ENCODE data around the gene CEP68.
"Not testable (repeated sequence)": the region's sequence is repeated elsewhere in the genome, so short reads cannot be mapped to it uniquely, and the experiment has no call there.

Gene CEP68, protein sequence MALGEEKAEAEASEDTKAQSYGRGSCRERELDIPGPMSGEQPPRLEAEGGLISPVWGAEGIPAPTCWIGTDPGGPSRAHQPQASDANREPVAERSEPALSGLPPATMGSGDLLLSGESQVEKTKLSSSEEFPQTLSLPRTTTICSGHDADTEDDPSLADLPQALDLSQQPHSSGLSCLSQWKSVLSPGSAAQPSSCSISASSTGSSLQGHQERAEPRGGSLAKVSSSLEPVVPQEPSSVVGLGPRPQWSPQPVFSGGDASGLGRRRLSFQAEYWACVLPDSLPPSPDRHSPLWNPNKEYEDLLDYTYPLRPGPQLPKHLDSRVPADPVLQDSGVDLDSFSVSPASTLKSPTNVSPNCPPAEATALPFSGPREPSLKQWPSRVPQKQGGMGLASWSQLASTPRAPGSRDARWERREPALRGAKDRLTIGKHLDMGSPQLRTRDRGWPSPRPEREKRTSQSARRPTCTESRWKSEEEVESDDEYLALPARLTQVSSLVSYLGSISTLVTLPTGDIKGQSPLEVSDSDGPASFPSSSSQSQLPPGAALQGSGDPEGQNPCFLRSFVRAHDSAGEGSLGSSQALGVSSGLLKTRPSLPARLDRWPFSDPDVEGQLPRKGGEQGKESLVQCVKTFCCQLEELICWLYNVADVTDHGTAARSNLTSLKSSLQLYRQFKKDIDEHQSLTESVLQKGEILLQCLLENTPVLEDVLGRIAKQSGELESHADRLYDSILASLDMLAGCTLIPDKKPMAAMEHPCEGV

GRCh38 chr2:65056215-65057053, at the start of gene CEP68:
Gene CEP68, plus strand, starts transcription at chr2:65056416. Its CDS starts 13,029 bp downstream, at chr2:65069445.
- peak; percentile 90 to 93 for DNase-seq (ENCODE audit: low read depth in 2 of 2)

GRCh38 chr2:65013776-65014175, 42.4 kb upstream of the CEP68 start:
- DNase-seq (ENCODE audit: low read depth in 2 of 2): no peak

DNA sequence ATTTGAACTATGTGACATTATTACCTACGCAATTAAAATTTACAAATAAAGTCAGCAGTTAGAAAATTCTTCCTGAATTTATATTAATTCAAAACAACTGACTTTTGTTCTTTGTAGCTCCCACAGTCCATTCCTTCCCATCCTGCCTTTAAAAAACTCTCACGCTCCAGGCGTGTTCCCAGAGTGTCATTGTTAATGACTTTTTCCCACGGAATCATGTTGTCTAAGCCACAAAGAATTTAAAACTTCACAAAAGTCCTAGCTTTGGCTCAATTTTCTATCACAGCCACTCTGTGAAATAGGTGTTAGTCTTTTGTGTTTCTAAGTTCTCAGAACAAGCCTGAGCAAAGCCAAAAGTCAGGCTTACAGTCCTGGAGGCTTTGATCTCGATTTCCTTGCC, 40.5 kb upstream of the CEP68 start:
- no peak for DNase-seq (ENCODE audit: low read depth in 2 of 2)

DNA sequence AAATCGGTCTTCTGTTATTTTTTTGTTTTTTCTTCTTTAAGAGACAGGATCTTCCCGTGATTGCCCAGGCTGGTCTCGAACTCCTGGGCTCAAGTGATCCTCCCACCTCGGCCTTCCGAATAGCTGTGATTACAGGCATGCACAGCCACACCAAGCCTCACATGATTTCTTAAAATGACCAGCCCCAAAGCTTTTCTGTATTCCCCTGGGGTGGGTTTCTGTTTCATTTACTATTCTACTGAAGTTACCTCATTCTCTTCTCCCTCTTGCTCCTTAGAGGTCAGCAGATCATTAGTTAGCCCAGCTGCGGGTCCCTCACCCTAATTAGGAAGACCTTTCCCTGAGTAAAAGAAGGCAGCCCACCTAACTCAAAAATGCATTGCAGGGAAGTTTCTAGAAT, 39.4 kb upstream of the CEP68 start:
- DNase-seq (ENCODE audit: low read depth in 2 of 2): no peak

- no peak for DNase-seq (ENCODE audit: low read depth in 2 of 2)
Measured at GRCh38 chr2:65017335-65017734, 38.9 kb upstream of the CEP68 start.

DNA sequence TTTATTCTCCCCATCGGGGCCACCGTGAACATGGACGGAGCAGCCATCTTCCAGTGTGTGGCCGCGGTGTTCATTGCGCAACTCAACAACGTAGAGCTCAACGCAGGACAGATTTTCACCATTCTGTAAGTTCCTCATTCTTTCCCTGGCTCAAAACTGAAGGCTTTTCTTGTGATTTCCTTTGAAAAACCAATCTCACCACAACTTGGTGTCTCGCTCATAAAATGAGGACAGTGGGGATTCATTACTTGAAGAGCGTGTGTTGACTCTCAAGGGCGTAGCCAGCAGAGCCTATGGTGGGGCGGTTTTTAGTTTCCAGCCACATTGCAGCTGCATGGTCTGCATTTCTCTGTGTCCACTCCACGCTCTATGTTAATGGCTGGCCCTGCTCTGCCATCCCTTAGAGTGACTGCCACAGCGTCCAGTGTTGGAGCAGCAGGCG, 38.1 kb upstream of the CEP68 start:
- no peak for DNase-seq (ENCODE audit: low read depth in 2 of 2)

DNA sequence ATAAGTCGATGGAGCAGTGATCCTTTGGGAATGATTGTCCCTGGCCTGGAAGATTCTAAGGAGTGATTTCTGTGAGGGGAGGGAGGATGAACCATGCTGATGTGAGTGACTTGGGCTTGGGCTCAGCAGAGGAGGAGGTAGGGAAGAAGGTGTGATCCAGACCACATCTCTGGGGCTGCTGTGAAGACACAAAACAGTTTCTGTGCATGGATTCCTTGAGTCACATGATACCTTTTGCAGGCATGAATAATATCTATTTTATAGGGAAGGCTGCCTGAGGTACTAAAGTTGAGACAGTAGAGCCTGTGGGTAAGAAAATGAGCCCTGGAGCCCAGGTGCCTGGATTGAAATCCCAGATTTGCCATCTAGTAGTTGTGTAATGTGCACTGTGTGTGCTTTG, 37.2 kb upstream of the CEP68 start:
- DNase-seq (ENCODE audit: low read depth in 2 of 2): no peak

DNA sequence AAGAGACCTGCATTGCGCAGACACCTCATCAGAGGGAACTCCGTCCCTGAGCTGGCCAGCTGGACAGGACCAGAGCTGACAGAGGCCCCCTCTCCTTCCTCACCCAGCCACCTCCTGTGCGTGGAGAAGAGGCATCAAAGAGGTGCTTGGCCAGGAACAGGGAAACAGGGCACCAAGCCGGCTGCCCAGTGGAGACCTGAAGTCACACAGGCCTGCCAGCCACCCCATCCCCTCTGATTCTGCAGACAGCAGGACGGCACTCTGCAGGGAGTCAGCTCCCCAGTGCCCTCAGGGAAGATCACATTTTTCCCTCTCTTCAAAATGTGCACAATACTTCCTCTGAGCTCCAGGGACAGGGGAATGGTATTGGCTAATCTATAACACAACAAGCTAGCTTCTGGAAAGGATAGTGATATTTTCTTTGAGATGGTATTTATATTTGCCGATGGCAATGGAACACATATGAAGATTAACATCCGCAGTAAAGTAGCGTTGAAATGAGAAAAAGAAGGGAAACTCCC, 36.5 kb upstream of the CEP68 start:
- DNase-seq (ENCODE audit: low read depth in 2 of 2): no peak

- DNase-seq (ENCODE audit: low read depth in 2 of 2): not testable (repeated sequence)
Measured at GRCh38 chr2:65020251-65020650, 36.0 kb upstream of the CEP68 start.

GRCh38 chr2:65020943-65021528, 35.2 kb upstream of the CEP68 start:
- DNase-seq (ENCODE audit: low read depth in 2 of 2): no peak

- no peak for DNase-seq (ENCODE audit: low read depth in 2 of 2)
Measured at GRCh38 chr2:65021709-65022108, 34.5 kb upstream of the CEP68 start.

DNA sequence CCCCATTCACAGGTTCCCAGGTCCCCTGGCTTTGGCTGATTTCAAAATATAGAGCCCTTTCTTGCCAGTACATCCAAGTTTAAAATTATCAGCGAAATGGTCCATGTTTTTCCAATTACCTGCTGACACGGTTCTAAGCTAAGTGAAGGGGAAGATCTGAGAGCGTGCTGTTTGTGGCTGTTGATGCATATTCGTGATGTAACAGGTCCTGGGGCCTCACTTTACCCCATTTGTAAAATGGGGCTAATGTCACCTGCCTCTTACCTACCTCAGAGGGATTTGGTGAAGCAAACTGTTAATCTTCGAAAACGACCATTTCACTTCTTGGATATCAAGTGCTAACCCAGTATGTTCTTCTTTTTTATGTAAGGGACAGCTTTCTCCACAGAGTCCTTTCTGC, 34.0 kb upstream of the CEP68 start:
- no peak for DNase-seq (ENCODE audit: low read depth in 2 of 2)

DNA sequence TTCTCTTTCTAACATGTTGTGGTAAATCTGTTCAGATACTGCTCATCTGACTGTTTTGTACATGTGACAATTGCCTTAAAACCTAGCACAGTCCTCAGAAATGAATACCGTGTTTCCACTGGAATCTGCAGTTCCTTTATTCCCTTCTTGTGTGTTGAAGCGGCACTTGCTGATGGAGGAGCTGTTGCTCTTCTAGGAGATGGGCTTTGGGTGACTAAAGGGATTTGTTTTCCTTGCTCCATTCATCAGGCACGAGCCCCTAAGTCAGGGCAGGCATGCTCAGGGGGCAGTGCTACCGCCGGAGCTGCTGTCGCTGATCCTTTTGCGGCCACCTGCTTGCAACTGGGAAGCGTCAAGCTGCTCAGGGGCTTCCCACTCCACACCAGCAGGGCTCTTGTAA, 32.5 kb upstream of the CEP68 start:
- DNase-seq (ENCODE audit: low read depth in 2 of 2): no peak

- DNase-seq (ENCODE audit: low read depth in 2 of 2): no peak
Measured at GRCh38 chr2:65024149-65024829, 31.9 kb upstream of the CEP68 start.

GRCh38 chr2:65025453-65026123, 30.6 kb upstream of the CEP68 start:
- DNase-seq (ENCODE audit: low read depth in 2 of 2): no peak

DNA sequence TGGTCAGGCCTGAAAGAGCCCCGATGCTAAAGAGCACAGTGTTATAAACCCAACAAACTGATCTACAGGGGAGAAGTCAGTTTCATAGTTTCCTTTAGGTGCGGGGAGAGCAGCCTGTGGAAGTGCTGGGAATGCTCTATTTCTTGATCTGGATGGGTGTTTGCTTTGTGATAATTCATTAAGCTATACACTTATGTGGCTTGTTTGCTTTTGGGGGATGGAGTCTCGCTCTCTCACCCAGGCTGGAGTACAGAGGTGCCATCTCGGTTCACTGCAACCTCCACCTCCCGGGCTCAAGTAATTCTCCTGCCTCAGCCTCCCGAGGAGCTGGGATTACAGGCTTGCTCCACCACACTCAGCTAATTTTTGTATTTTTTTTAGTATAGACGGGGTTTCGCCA, 30.1 kb upstream of the CEP68 start:
- no peak for DNase-seq (ENCODE audit: low read depth in 2 of 2)

DNA sequence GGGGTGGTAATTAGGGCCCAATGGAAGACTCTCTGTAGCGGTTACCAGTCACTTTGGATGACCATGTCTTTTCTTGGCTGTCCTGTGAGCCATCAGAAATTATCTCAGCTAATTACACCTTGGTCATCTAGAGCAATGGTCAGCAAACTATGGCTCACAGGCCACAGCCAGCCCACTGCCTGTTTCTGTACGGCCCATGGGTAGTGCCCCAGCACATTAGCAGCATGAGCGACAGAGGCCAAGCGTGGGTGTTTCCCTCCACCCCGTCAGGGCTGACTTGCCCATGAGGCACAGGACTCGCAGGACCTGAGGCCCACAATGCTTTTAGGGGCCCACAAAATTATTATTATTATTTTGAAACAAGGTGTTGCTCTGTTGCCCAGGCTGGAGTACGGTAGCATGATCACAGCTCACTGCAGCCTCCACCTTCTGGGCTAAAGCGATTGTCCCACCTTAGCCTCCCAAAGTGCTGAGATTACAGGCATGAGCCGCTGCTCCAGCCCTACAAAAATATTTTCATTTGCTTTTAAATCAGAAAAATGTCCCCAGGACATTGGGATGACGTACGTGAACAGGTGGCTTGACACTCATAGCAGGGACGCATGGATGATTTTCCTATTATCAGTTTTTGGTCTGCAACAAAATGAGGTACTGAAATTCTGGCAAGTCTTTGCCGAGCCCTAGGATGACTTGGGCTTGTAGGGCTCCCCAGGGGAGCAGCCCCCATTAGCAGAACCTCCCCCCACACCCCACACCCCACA, 29.3 kb upstream of the CEP68 start:
- DNase-seq (ENCODE audit: low read depth in 2 of 2): no peak

DNA sequence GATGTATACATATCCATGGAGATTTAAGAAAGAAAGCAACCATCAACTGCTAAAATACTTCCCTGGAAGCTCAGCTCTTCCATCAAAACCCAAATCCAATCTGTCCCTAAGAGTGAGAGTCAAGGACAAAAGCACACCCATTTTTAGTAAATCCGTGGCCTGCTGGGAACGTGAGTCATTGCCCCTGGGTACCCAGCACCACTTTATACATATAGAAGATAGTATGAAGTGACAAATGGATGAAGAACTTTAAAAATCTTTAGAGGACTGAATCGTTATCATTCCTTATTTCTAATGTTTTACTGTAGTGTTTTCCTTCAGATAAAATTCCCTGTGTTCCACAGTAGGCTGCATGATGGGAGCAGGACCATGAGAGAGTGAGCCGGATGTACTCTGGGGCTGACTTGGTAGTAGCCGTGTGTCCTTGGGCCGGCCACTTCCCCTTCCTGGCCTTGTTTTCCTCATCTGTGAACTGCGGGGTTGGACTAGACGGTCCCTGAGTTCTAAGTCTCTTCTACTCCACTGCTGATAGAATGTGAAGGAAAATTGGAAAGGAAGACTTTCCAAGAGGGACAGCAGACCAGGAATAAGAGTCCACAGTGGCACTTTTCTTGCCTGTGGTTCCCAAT, 28.5 kb upstream of the CEP68 start:
- no peak for DNase-seq (ENCODE audit: low read depth in 2 of 2)

Measured in stimulated activated CD8-positive, alpha-beta memory T cell treated with anti-CD3 and anti-CD28 coated beads, Interleukin-2, amount 100 ng/mL, for 48 hours (primary cell).